Left lung (tissue), 10 donors: Measurements from ENCODE around the gene PISD. TPM values are rescaled to one million over a fixed set of nuclear protein-coding genes. Genes with fewer than 3 reads are reported as not detected.

ENCODE experiments used
- ATAC-seq: fragments of 200-7000 bp; cut with Tn5 transposase; one replicate; pipeline ENCODE4 v1.9.1; 2020; ENCODE audit warnings: moderate library complexity
- DNase-seq, 4 donors: peaks; one replicate each; pipeline ENCODE4 v3.0.0-alpha.2; 2013 to 2020
- H3K27ac ChIP-seq, 2 donors: fragments of 200-600 bp; sonication (generic) in 1 of 2; one replicate each; pipeline versions ENCODE4 v1.5.0 to v1.8.0; 2020 to 2021
- H3K27me3 ChIP-seq, 2 donors: fragments of 200-600 bp; sonication (generic) in 1 of 2; one replicate each; pipeline versions ENCODE4 v1.5.0 to v1.8.0; 2020 to 2021
- H3K36me3 ChIP-seq, 2 donors: fragments of 200-600 bp; sonication (generic) in 1 of 2; one replicate each; pipeline versions ENCODE4 v1.5.0 to v1.8.0; 2020 to 2021
- H3K4me1 ChIP-seq, 2 donors: fragments of 200-600 bp; one replicate each; pipeline ENCODE4 v1.8.0; 2021
- H3K4me3 ChIP-seq, 2 donors: fragments of 200-600 bp; sonication (generic) in 1 of 2; one replicate each; pipeline versions ENCODE4 v1.5.0 to v1.8.0; 2020 to 2021; ENCODE audit warnings: mild to moderate bottlenecking in 1 of 2
- H3K9me3 ChIP-seq, 2 donors: fragments of 200-600 bp; sonication (generic) in 1 of 2; one replicate each; pipeline versions ENCODE4 v1.5.0 to v1.8.0; 2020 to 2021
- intact Hi-C, 2 donors: fragments of 100-400 bp; cut with DNase I; formaldehyde crosslinking; loops; one replicate each; pipeline versions ENCODE4 v1.11.2 to v1.14.2; 2022
- polyA plus RNA-seq, 6 donors: library from polyadenylated mRNA; unstranded; fragments of 120-200 nt; gene quantifications; one replicate each; pipeline ENCODE4 v1.2.1, GENCODE V29; 2013; ENCODE audit not compliant: insufficient read length in 6 of 6
- total RNA-seq, 2 donors: library from RNA; stranded (reverse); fragmentation: NEBNext Ultra II Directional; extraction: Animal tissue kit (Norgen Biotek cat#: 25700); gene quantifications; one replicate each; pipeline ENCODE4 v1.2.1, GENCODE V29; 2021
- TF ChIP-seq, protein P1 (sequence below), 2 donors: fragments of 200-600 bp; sonication (generic) in 1 of 2; IDR thresholded peaks; one replicate each; pipeline versions ENCODE4 v1.5.0 to v1.8.0; 2021; ENCODE audit warnings: antibody characterized with exemption in 2 of 2
- donor health status: DM: no; HTN: yes; CAD: no.
- donor health status: DM: no; HTN: no; CAD: no.

Gene PISD
- total and polyA plus RNA-seq, 8 donors: 22.6 to 60.5 (median 29.0) TPM

GRCh38 chr22:31578171-31578570, 83.8 kb downstream of the PISD start:
- Histone ChIP-seq H3K9me3 (no peaks in the 10 kb centered on the region), H3K36me3 (peaks cover 0 to 52% of the 10 kb centered on the region in 2 donors), H3K4me3 (no peak overlapping the region), H3K4me1 (no peaks in the 10 kb centered on the region), H3K27ac (no peak overlapping the region), H3K27me3 (no peaks in the 10 kb centered on the region)
- intact Hi-C loops: no loop called here
- DNase-seq (no peak), ATAC-seq (no peak)
- TF ChIP-seq, protein P1, sequence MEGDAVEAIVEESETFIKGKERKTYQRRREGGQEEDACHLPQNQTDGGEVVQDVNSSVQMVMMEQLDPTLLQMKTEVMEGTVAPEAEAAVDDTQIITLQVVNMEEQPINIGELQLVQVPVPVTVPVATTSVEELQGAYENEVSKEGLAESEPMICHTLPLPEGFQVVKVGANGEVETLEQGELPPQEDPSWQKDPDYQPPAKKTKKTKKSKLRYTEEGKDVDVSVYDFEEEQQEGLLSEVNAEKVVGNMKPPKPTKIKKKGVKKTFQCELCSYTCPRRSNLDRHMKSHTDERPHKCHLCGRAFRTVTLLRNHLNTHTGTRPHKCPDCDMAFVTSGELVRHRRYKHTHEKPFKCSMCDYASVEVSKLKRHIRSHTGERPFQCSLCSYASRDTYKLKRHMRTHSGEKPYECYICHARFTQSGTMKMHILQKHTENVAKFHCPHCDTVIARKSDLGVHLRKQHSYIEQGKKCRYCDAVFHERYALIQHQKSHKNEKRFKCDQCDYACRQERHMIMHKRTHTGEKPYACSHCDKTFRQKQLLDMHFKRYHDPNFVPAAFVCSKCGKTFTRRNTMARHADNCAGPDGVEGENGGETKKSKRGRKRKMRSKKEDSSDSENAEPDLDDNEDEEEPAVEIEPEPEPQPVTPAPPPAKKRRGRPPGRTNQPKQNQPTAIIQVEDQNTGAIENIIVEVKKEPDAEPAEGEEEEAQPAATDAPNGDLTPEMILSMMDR (IDR thresholded peaks at IDR 0.05): no peak

DNA sequence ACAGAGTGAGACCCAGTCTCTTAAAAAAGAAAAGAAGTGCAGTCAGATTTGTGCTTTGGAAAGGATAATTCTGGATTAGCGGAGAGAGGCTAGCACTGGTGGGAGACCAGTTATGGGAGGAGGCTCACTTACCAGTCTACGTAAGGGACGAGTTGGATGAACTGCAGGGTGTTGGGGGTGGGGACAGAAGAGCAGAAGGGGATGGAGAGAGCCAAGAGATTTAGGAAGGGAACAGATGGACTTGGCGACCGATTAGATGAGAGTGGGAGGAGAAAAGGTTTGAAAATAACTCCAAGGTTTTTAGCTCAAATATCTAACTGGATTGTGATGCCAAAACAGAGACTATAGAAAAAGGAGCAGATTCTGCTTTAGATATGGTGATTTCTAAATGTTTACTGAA, 84.3 kb downstream of the PISD start:
- no peaks in the 10 kb centered on the region for H3K27me3 ChIP-seq
- no peaks in the 10 kb centered on the region for H3K4me1 ChIP-seq
- DNase-seq (no peak), ATAC-seq (no peak)
- no peak overlapping the region for H3K27ac ChIP-seq
- intact Hi-C loops: no loop called here
- TF ChIP-seq, protein P1 (IDR thresholded peaks at IDR 0.05): no peak
- H3K9me3 ChIP-seq: no peaks in the 10 kb centered on the region
- no peak overlapping the region for H3K4me3 ChIP-seq
- H3K36me3 ChIP-seq: peaks cover 0 to 56% of the 10 kb centered on the region in 2 donors

- intact Hi-C loops: no loop called here
- ATAC-seq (no peak), DNase-seq (no peak)
- Histone ChIP-seq H3K4me3 (no peak overlapping the region), H3K9me3 (no peaks in the 10 kb centered on the region), H3K27ac (no peak overlapping the region), H3K27me3 (no peaks in the 10 kb centered on the region), H3K36me3 (peaks cover 0 to 60% of the 10 kb centered on the region in 2 donors), H3K4me1 (no peaks in the 10 kb centered on the region)
- TF ChIP-seq, protein P1 (IDR thresholded peaks at IDR 0.05): no peak
Measured at GRCh38 chr22:31575190-31575589, 86.8 kb downstream of the PISD start.

- Histone ChIP-seq H3K36me3 (peaks cover 0 to 60% of the 10 kb centered on the region in 2 donors), H3K9me3 (no peaks in the 10 kb centered on the region), H3K27me3 (no peaks in the 10 kb centered on the region), H3K4me1 (no peaks in the 10 kb centered on the region), H3K27ac (no peak overlapping the region), H3K4me3 (no peak overlapping the region)
- intact Hi-C loops: no loop called here
- TF ChIP-seq, protein P1 (IDR thresholded peaks at IDR 0.05): no peak
- DNase-seq (peak in 1 of 4 donors; percentile 21), ATAC-seq (no peak)
Measured at GRCh38 chr22:31574055-31574670, 87.9 kb downstream of the PISD start.

- DNase-seq (no peak), ATAC-seq (no peak)
- Histone ChIP-seq H3K27ac (no peak overlapping the region), H3K4me3 (no peak overlapping the region), H3K36me3 (peaks cover 0 to 51% of the 10 kb centered on the region in 2 donors), H3K27me3 (no peaks in the 10 kb centered on the region), H3K4me1 (no peaks in the 10 kb centered on the region), H3K9me3 (no peaks in the 10 kb centered on the region)
- intact Hi-C loops: no loop called here
- TF ChIP-seq, protein P1 (IDR thresholded peaks at IDR 0.05): no peak
Measured at GRCh38 chr22:31572939-31573338, 89.1 kb downstream of the PISD start.
